Coronary artery (tissue), 2 donors: ENCODE measurements around the gene UPK3A.

ENCODE experiments used
- DNase-seq: peaks from one replicate; pipeline ENCODE4 v3.0.0-alpha.2; 2017; ENCODE audit warnings: low spot score
- H3K27ac ChIP-seq, 2 donors: fragments of 200-600 bp; sonication (generic); one replicate each; pipeline ENCODE4 v1.5.1; 2016 to 2019
- H3K4me3 ChIP-seq: fragments of 200-600 bp; sonication (generic); 2 replicates; pipeline ENCODE4 v1.5.1; 2016; ENCODE audit warnings: mild to moderate bottlenecking, moderate library complexity
- TF ChIP-seq, protein P1 (sequence below): fragments of 200-600 bp; sonication (generic); IDR thresholded peaks from one replicate; pipeline ENCODE4 v1.5.1; 2019; ENCODE audit warnings: antibody characterized with exemption

Gene UPK3A

DNA sequence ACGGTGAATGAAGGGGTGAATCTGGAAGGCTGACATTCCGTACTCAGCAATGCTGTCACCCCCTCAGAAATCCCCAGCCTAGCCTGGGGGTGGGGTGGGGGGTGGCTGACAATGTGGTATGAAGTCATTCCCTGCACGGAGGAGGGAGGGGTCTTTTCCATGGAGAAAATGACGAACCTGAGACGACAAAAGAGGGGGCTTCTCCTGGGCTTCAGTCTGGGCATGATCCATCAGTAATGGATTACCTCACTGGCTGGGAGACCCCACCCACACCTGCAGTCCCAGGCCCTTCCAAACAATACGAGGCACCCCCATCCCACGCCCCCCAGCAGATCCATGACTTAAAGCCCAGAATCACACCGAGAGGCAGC is 45.1 kb upstream of the UPK3A start:
- TF ChIP-seq, protein P1, sequence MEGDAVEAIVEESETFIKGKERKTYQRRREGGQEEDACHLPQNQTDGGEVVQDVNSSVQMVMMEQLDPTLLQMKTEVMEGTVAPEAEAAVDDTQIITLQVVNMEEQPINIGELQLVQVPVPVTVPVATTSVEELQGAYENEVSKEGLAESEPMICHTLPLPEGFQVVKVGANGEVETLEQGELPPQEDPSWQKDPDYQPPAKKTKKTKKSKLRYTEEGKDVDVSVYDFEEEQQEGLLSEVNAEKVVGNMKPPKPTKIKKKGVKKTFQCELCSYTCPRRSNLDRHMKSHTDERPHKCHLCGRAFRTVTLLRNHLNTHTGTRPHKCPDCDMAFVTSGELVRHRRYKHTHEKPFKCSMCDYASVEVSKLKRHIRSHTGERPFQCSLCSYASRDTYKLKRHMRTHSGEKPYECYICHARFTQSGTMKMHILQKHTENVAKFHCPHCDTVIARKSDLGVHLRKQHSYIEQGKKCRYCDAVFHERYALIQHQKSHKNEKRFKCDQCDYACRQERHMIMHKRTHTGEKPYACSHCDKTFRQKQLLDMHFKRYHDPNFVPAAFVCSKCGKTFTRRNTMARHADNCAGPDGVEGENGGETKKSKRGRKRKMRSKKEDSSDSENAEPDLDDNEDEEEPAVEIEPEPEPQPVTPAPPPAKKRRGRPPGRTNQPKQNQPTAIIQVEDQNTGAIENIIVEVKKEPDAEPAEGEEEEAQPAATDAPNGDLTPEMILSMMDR = no peak
- peak overlapping the region; percentile 75 for H3K4me3 ChIP-seq
- no peak for DNase-seq
- H3K27ac ChIP-seq = peak overlapping the region in 1 of 2 donors; percentile 80

DNA sequence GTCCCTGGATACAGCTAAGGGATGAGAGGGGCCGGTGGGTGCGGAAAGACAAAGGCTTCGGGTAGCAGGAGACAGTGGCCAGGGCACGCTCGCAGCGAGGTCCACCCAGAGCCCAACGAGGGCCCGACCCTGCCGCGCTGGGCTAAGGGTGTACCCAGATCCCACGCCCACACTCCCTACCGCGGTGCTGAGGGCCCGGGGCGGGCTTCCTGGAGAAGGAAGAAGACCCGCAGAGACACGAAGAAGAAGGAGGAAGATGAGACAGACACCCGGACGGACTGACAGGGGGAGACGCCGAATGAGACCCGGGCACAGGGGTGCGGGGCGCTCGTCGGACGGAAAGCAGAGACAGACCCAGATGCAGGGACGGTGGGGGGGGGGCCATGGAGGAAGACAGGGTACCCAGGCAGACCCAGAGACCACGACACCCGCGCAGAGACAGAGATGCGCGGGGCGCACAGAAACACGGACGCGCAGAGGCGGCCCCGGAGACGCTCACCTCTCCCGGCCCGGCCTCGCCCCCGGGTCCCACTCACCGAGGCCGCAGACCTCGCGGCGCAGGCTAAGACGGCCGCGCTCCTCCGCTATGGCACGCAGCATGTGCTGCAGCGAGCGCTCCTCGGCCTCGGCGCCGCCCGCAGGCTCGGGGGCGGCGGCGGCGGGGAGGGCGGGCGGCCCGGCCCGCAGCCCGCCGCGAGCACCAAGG is 44.5 kb upstream of the UPK3A start:
- TF ChIP-seq, protein P1 = no peak
- peak overlapping the region; percentile 75 for H3K4me3 ChIP-seq
- no peak for DNase-seq
- peak overlapping the region in 1 of 2 donors; percentile 80 for H3K27ac ChIP-seq

- H3K27ac ChIP-seq = peak within 1 kb of the TSS; percentile 41 to 80
- DNase-seq = peak; percentile 90
- peak within 1 kb of the TSS; percentile 75 for H3K4me3 ChIP-seq
- TF ChIP-seq, protein P1 = no peak
Measured at GRCh38 chr22:45240810-45241631, 43.7 kb upstream of the UPK3A start, which contains the start of gene KIAA0930. TSS of gene KIAA0930 (minus strand) at chr22:45240894. CDS start at chr22:45240703, 191 bp downstream.

GRCh38 chr22:45242778-45243191 is 42.0 kb upstream of the UPK3A start:
- TF ChIP-seq, protein P1 = no peak
- Histone ChIP-seq H3K27ac (no peak overlapping the region), H3K4me3 (no peak overlapping the region)
- DNase-seq = no peak

GRCh38 chr22:45244916-45245315 is 39.8 kb upstream of the UPK3A start:
- H3K27ac ChIP-seq = no peak overlapping the region

DNA sequence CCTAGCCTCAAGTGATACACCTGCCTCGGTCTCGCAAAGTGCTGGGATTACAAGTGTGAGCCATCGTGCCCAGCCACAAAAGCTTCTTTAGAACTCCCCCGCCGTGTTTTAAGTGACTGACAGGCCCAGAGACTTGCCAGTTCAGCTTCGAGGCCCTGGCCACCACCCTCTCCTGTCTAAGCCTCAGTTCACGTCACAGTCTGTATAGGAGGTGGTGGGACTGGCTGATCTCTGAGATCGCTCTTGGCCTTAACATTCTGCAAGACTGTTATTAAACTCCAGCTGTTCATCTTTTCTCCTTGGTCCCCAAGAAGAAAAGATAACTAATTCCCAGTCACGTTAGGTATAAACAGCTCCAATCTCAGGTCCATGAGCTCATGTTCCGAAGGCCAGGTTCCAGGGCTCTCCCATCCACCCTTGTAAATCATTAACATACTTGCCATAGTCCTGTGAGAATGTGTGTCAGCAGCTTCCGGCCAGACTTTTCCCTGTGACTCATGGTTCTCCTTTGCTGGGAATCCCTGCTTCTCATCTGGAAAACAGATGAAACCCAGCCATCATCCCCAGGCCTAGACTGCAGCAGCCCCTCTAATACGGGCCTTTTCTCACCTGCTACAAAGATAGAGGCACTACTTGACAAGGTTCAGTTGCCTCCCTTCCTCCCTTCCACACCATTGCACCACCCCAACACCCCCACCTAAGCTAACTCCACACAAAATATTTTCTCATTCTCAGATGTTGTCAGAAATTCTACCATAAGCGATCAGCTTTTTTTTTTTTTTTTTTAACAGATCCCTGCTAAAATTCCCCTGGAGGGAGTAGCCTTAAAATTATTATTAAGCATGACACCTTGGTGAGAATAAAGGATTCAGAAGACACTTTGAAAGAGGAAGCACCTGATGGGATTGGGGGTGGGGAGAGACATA is 38.4 kb upstream of the UPK3A start:
- TF ChIP-seq, protein P1 = no peak
- no peak for DNase-seq
- no peak overlapping the region for H3K4me3 ChIP-seq
- peak overlapping the region; percentile 37 to 72 for H3K27ac ChIP-seq

More at GRCh38 chr22:45244916-45245315, 39.8 kb upstream of the UPK3A start:
- no peak for DNase-seq
- TF ChIP-seq, protein P1 = no peak
- H3K4me3 ChIP-seq = no peak overlapping the region
